GDM1 (cell line): Measurements from ENCODE around the gene ALDH4A1.
"Not testable (repeated sequence)": the region's sequence is repeated elsewhere in the genome, so short reads cannot be mapped to it uniquely, and the experiment has no call there.

ENCODE experiments used
- DNase-seq: peaks from one replicate; lab custom pipeline; 2025; lab: John Stamatoyannopoulos, UW

ALDH4A1 gene

GRCh38 chr1:18854331-18855025 is 47.9 kb downstream of the ALDH4A1 start:
- no peak for DNase-seq

GRCh38 chr1:18852501-18852900 is 49.9 kb downstream of the ALDH4A1 start:
- DNase-seq: no peak

DNA sequence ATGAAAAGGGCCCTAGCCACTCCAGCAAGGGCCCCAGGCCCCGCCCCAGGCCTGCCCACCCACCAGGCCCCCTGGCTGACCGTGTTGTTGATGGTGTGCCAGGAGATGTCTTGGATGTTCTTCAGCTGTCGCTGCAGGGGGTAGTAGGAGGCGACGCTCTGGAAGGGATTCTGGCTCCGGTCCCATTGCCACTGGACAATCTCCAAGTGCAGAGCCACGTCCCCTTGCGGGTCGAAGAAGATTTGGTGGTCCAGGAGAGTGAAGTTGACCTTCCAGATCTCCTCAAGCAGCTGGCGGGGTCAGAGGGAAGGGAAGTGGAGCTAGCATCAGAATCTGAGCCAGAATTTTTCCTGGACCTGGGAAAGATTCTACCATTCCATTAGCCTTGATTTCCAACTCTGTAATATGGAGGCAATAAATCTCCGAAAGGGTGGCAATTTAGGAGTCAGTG is 53.1 kb downstream of the ALDH4A1 start:
- no peak for DNase-seq

GRCh38 chr1:18847723-18848122 is 54.6 kb downstream of the ALDH4A1 start:
- DNase-seq: not testable (repeated sequence)

GRCh38 chr1:18840145-18840544 is 62.2 kb downstream of the ALDH4A1 start:
- DNase-seq: no peak

DNA sequence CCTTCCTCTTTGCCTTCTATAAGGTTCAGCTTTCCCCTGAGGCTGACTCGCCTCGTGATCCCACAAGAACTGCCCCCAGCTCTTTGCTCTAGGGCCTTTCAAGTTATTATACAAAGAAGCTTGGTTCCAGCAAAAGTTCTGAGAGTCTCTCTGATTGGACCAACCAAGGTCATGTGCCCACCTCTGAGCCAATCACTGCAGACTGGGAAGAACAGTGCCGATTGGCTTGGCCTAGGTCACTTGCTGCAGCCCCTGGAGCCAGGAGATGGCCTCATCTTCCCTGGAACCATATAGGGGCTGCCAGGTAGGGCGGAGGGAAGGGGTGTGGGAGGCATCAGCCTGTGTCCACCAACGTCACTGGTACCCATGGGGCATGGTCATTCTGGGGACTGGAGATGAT is 65.7 kb downstream of the ALDH4A1 start:
- DNase-seq: no peak

- not testable (repeated sequence) for DNase-seq
Observed at GRCh38 chr1:18832319-18832718, 70.0 kb downstream of the ALDH4A1 start.

DNA sequence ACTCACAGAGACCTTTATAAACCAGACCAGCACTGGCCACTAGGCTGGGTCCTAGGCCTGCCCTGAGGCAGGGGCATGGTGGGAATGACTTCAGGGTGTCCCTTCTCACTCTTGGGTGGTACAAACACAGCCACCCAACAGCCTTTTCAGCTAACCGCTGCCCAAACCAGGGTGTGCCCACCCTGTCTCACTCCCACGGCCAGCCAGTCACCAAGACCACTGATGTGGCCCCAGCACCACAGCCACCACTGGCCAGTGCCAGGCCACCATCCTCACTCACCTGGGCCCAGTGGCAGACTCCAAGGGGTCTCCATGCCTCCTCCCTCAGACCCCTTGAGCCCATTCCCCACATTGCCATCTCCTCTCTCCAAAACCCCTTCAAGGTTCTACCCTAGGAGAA is 70.7 kb downstream of the ALDH4A1 start:
- no peak for DNase-seq

- DNase-seq: no peak
Observed at GRCh38 chr1:18830596-18830995, 71.8 kb downstream of the ALDH4A1 start.

DNA sequence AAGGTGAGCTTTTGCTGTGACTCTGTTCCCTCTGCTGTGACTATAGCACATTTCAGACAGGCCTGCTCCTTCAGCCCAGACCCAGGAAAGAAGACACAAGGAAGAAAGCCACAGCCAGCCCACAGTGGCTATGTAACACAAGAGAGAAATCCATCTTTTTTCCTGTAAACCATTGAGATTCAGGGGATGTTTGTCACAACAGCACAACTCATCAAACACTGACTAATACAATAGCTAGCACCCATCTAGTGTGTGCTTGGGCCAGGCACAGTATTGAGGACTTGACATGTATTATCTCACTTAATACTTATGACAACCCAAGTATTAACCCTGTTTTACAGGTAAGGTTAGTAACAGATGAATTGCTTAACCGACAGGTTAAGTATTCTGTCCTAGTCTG is 72.7 kb downstream of the ALDH4A1 start:
- no peak for DNase-seq

- DNase-seq: no peak
Observed at GRCh38 chr1:18828224-18828623, 74.1 kb downstream of the ALDH4A1 start.

- DNase-seq: no peak
Observed at GRCh38 chr1:18823438-18823837, 78.9 kb downstream of the ALDH4A1 start.
